Raji (cell line): ENCODE measurements around the gene GGA1.
A peak's percentile ranks its signal among the peaks of the same experiment; 100 is the strongest.

ENCODE experiments used
- POLR2A ChIP-seq: IDR thresholded peaks from 2 replicates; pipeline ENCODE4 v1.6.1; 2011; ENCODE audit warnings: low read depth, low read length, control low read depth; ENCODE audit not compliant: insufficient read depth

GGA1 gene

DNA sequence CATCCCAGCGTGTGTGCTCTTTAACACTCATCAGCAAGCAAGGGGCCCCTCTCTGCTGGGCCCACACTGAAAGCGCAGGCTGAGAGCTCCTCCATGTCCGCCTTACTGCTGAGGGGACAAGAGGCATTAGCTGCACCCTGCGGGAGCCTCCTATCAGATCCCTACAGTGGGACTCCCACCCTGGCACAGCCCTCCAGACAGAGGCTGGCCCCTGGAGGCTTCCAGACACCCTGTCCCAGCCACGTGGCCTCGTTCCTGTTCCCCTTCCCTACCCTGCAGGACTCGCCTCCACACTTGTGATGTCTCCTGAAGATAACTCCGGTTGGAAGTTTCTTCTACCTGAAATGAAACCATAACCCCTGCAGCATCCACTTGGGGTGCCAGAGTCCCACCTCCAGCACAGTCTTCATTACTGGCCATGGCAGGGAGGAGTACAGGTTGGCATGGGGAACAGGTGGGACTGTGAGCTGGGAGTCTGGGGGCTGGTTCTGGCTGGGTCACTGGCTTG lies 25.8 kb downstream of the GGA1 start:
- no peak for TF ChIP-seq POLR2A

- no peak for TF ChIP-seq POLR2A
These were observed 26.5 kb downstream of the GGA1 start for GRCh38 chr22:37635157-37635556.

DNA sequence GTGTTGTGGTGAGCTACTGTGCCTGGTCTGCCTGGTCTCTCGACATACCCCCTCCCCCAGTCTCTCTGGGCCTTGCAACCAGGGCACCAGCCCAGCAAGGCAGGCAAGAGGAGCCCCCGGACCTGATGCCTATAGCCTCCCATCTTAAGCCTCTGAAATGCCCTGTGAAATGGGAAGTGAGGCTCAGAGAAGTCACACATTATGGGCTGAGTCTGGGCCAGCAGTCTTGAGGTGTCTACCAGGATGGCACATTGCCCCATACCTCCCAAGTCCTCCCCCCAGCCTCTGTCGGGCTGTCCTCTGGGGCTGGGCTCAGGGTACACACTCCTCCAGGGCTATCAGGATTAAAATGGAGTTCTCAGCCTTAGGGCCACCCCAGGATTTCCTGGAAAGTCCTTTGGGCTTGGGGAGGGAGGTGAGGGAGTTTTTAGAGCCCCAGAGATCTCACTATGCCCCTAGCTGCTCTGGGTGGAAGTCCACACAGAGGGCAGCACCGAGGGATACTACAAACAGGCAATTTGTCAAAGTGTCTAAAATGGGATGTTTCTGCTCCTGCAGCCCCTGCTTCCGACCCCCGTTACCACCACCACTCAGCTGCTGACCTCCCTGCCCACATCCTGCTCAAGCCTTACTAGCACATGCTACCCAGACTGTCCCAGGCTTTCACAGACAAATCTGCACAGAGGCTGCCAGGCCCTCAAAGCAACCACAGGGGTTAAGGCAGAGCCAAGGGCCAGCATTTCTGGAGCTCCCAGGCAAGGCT lies 27.7 kb downstream of the GGA1 start:
- TF ChIP-seq POLR2A, result no peak

GRCh38 chr22:37636949-37637273 lies 28.3 kb downstream of the GGA1 start:
- no peak for TF ChIP-seq POLR2A

GRCh38 chr22:37638391-37639069 lies 29.9 kb downstream of the GGA1 start:
- no peak for TF ChIP-seq POLR2A

DNA sequence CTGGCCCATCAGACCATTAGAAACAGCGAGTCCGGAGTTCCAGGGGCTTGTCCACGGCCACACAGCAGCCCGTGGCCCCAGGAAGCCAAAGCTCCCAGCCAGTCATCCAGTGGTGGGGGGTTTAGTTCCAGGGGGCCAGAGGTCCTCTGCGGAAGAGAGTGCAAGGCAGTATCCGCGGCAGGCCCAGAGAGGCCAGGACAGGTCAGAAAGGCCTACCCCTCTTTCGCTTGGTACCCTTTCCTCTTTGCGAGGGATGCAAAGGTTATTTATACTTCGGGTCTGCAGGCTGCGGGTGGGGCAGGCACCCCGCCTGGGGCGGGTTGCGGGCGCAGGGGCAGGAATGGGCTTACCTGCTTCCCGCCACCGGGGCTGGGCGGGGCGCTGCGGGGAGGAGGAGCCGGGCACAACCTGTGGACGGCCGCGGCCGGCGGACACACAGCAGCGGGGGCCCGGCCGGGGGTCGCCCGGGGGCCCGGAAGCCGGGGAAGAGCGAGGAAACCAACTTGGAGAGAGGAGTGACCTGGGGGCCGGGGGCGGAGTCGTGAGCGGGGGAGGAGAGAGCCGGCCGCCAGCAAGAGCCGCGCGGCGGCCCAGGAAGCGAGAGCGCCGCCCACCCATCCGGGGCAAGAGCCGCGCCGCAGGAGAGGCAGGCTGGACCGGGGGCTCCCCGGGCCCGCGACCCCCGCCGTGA lies 30.6 kb downstream of the GGA1 start, which contains the start of gene SH3BP1:
TSS of gene SH3BP1 (plus strand) at position 600 of the 691 bp plus-strand sequence. CDS start 119 bp downstream, outside the sequence.
- TF ChIP-seq POLR2A, result peak; percentile 42; the same call in 1 of the 2 replicates

DNA sequence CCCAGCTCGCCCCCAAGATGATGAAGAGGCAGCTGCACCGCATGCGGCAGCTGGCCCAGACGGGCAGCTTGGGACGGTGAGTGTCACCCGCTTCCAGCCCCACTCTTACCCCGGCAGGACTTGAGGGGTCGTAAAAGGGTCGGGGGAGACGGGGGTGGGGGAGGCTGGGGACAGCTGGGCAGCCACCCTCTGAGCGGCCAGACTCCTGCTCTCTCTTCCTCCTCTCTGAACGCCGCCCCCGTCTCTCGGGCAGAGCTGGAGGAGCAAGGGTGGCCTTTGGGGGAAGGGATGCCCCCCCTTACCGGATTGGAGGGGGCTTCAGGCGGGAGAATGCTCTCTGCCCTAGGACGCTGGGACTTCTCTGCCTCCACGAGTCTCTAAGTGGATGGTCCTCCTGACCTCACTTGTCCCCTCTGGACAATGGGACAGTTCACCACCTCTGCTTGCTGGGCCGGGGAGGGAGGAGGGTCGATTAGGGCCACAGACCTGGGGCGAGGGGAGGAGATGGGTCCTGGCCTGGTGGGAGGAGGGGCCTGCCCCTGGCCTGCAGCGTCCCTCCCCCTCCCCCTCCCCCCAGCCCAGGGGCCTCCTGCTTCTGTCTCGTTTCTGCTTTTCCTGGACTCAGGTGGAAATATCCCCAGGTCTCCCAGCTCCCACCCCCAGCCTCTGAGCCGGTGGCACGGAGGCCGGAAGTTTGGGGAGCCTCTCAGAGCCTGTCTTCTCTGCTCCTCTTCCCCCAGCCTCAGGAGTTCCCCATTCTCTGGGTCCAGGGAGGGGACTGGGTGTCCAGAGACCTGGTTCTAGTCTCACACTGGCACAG lies 31.3 kb downstream of the GGA1 start:
- no peak for TF ChIP-seq POLR2A

DNA sequence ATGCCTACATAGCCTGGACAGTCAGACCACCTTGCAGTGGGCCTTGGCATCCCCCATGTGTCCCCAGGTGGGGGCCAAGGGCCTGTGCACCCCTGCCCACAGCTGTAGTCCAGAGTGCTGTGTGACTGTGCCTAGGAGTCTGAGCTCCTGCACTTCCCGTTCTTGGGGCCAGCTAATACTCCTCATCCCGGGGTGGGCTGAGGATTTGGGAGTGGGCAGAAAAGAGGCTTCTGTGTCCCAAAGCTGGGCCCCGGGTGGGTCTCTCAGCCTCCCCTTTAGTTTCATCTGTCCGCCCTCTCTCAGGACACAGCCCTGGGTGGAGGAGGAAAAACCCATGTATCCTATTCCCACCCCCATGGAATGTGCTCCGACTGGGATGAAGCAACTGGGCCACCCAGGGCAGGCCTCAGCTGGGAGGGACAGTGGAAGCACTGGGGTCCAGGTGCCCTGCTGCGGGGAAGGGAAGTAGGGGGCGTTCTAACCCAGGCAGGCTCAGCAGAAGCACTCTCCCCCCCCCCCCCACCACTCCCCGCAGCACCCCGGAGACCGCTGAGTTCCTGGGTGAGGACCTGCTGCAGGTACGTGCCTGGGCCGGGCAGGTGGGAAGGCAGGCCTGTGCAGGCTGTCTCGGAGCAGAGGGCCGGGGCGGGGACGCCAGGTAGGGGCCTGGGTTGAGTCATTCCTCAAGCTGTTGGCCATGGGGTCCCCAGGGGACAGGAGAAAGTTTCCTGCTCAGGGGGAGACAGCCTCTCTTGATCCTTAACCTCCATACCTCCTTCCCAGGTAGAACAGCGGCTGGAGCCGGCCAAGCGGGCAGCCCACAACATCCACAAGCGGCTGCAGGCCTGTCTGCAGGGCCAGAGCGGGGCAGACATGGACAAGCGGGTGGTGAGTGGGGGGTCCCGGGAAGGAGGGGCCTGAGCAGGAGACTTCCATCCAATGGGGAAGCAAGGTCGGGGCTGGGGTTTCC lies 32.2 kb downstream of the GGA1 start:
- TF ChIP-seq POLR2A, result no peak

- TF ChIP-seq POLR2A, result no peak
These were observed 32.9 kb downstream of the GGA1 start for GRCh38 chr22:37641561-37641949.

DNA sequence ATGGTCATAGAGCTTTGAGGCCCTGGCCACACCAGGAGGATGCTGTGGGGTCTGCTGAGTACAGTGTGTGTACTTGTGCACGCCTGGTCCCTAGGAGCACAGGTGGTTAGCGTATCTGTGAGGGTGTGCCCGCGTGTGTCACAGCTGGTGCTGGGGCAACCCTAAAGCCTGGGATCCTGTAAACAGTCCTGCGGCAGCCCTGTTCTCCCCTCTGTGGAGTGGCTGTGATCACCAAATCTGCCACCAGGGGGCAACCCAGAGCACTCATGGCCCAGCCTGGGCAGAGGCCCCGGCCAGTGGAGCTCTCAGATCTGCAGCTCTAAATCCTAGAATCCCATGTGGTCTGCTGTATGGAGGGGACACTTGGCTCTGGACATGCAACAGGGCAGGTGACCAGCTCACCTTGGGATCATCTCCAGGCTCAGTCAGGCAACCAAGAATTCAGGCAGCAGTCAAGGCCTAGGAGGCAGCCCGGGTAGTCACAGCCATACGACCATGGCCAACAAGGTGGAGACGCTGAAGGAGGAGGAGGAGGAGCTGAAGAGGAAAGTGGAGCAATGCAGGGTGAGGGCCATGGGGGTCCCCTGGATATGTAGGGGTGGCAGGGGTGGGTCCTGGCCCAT lies 34.7 kb downstream of the GGA1 start:
- TF ChIP-seq POLR2A, result no peak

DNA sequence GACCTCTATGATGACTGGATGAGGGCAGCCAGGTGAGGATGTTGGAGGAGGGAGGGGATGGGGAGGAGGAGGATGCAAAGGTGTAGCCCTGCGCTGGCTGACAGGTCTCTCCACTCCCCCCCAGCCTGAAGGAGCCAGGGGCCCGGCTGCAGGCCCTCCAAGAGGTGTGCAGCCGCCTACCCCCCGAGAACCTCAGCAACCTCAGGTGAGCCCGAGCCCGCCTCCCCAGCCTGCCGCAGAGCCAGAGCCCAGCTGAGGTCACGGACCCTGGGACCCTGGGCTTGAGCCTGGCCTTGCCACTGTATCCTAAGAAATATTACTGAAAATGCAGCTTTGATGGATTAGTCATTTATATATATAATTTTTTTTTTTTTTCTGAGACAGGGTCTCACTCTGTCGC lies 38.7 kb downstream of the GGA1 start:
- TF ChIP-seq POLR2A, result no peak

GRCh38 chr22:37647928-37648327 lies 39.3 kb downstream of the GGA1 start:
- TF ChIP-seq POLR2A, result no peak

GRCh38 chr22:37650463-37651136 lies 42.0 kb downstream of the GGA1 start:
- TF ChIP-seq POLR2A, result no peak
